HG02678 (cell line): ENCODE measurements around the gene DDX56.

ENCODE experiments used
- ATAC-seq: cut with Tn5 transposase; IDR thresholded peaks from one replicate; pipeline ENCODE4 v1.9.1; 2021; ENCODE audit warnings: mild to moderate bottlenecking, moderate library complexity; ENCODE audit not compliant: unreplicated experiment

Gene DDX56

GRCh38 chr7:44537442-44537841 is 36.3 kb downstream of the DDX56 start:
- no peak for ATAC-seq

- ATAC-seq = no peak
Measured at GRCh38 chr7:44536090-44536489, 37.6 kb downstream of the DDX56 start.

GRCh38 chr7:44535348-44536064 is 38.2 kb downstream of the DDX56 start:
- ATAC-seq = no peak

GRCh38 chr7:44534501-44534900 is 39.2 kb downstream of the DDX56 start:
- no peak for ATAC-seq

GRCh38 chr7:44534087-44534486 is 39.6 kb downstream of the DDX56 start:
- no peak for ATAC-seq

- no peak for ATAC-seq
Measured at GRCh38 chr7:44533301-44534055, 40.2 kb downstream of the DDX56 start.

GRCh38 chr7:44531421-44532380 is 42.0 kb downstream of the DDX56 start:
- no peak for ATAC-seq

- no peak for ATAC-seq
Measured at GRCh38 chr7:44530990-44531389, 42.7 kb downstream of the DDX56 start.

GRCh38 chr7:44524811-44525388 is 48.8 kb downstream of the DDX56 start:
- no peak for ATAC-seq

GRCh38 chr7:44522315-44522714 is 51.4 kb downstream of the DDX56 start:
- no peak for ATAC-seq

GRCh38 chr7:44521347-44522095 is 52.2 kb downstream of the DDX56 start:
- ATAC-seq = no peak

GRCh38 chr7:44520574-44520973 is 53.1 kb downstream of the DDX56 start:
- ATAC-seq = no peak

- ATAC-seq = no peak
Measured at GRCh38 chr7:44519546-44519945, 54.2 kb downstream of the DDX56 start.

GRCh38 chr7:44518761-44519160 is 54.9 kb downstream of the DDX56 start:
- no peak for ATAC-seq

GRCh38 chr7:44517175-44517574 is 56.5 kb downstream of the DDX56 start:
- ATAC-seq = no peak
